Fibroblast of mammary gland (primary cell): ENCODE results near the gene FBLN2.

Experiments
- DNase-seq: peaks from one replicate; pipeline ENCODE4 v3.0.0-alpha.2; 2010; ENCODE audit warnings: low read depth
- H3K4me3 ChIP-seq: 2 replicates; pipeline ENCODE4 v1.5.1; 2011; ENCODE audit warnings: low read depth, mild to moderate bottlenecking, low read length, moderate library complexity; ENCODE audit not compliant: control insufficient read depth
- CTCF ChIP-seq: conservative IDR thresholded peaks from 2 replicates; pipeline ENCODE4 v1.5.1; 2011; ENCODE audit warnings: low read depth, low read length, inconsistent platforms; ENCODE audit not compliant: control insufficient read depth, insufficient read depth

FBLN2 gene

GRCh38 chr3:13574798-13575451, 26.0 kb downstream of the FBLN2 start:
- H3K4me3 ChIP-seq, result no peak overlapping the region
- peak; percentile 55 for DNase-seq
- TF ChIP-seq CTCF, result no peak

GRCh38 chr3:13575459-13576061, 26.6 kb downstream of the FBLN2 start:
- no peak for TF ChIP-seq CTCF
- no peak for DNase-seq
- H3K4me3 ChIP-seq, result no peak overlapping the region

GRCh38 chr3:13577181-13578121, 28.5 kb downstream of the FBLN2 start:
- no peak overlapping the region for H3K4me3 ChIP-seq
- TF ChIP-seq CTCF, result no peak
- no peak for DNase-seq

GRCh38 chr3:13578251-13578650, 29.3 kb downstream of the FBLN2 start:
- no peak for TF ChIP-seq CTCF
- no peak overlapping the region for H3K4me3 ChIP-seq
- peak; percentile 30 for DNase-seq

GRCh38 chr3:13579063-13579462, 30.1 kb downstream of the FBLN2 start:
- no peak for TF ChIP-seq CTCF
- H3K4me3 ChIP-seq, result no peak overlapping the region
- peak; percentile 91 for DNase-seq

- H3K4me3 ChIP-seq, result no peak overlapping the region
- DNase-seq, result no peak
- no peak for TF ChIP-seq CTCF
Observed at GRCh38 chr3:13580256-13581023, 31.5 kb downstream of the FBLN2 start.
